ENCODE data around the gene PITX1. TPM values are rescaled to one million over a fixed set of nuclear protein-coding genes. Genes with fewer than 3 reads are reported as not detected.

Gene PITX1
- total and polyA plus RNA-seq, 12 donors, result 0.06 to 0.24 (median 0.12) TPM; not detected in 8

Other genes with a start within 250 kb of the PITX1 start
- gene C5orf24, start 188.3 kb downstream of the PITX1 start, total RNA-seq, result 10 to 100 TPM; 20.6 to 31.2 (median 23.5) TPM
- gene C5orf24, start 188.3 kb downstream of the PITX1 start, polyA plus RNA-seq, result 10 to 100 TPM; 12.0 to 20.1 TPM
- gene TXNDC15, start 159.9 kb downstream of the PITX1 start, total RNA-seq, result 10 to 100 TPM; 37.5 to 72.0 (median 51.1) TPM
- 10 to 100 TPM; 62.8 to 72.7 TPM for gene TXNDC15, start 159.9 kb downstream of the PITX1 start, polyA plus RNA-seq
- gene PCBD2, start 129.1 kb downstream of the PITX1 start, total RNA-seq, result 10 to 100 TPM; 15.9 to 36.4 (median 26.8) TPM
- 1 to 10 TPM; 6.9 to 7.8 TPM for gene PCBD2, start 129.1 kb downstream of the PITX1 start, polyA plus RNA-seq
- under 1 TPM; 0.37 to 0.82 (median 0.62) TPM for gene CATSPER3, start 66.3 kb downstream of the PITX1 start, total RNA-seq
- gene CATSPER3, start 66.3 kb downstream of the PITX1 start, polyA plus RNA-seq, result 1 to 10 TPM; 1.0 to 1.1 TPM

Measured in heart right ventricle (tissue), 12 donors.